Hepatocyte (in vitro differentiated cells): Measurements from ENCODE around the gene GLIPR1. TPM values are rescaled to one million over a fixed set of nuclear protein-coding genes. Genes with fewer than 3 reads are reported as not detected.

Source experiments
- DNase-seq: peaks from one replicate; pipeline ENCODE4 v3.0.0-alpha.2; 2016; ENCODE audit warnings: low spot score
- H2AFZ ChIP-seq: fragments of 200-600 bp; sonication (generic); 2 replicates; pipeline ENCODE4 v1.6.0; 2016; ENCODE audit warnings: antibody characterized with exemption, mild to moderate bottlenecking
- H3K27ac ChIP-seq: fragments of 200-600 bp; sonication (generic); 2 replicates; pipeline ENCODE4 v1.5.1; 2016; ENCODE audit warnings: mild to moderate bottlenecking
- H3K27me3 ChIP-seq: fragments of 200-600 bp; sonication (generic); 2 replicates; pipeline ENCODE4 v1.6.1; 2016
- H3K36me3 ChIP-seq: fragments of 200-600 bp; sonication (generic); replicated peaks from 2 replicates; pipeline ENCODE4 v1.5.1; 2016; ENCODE audit warnings: low read depth; ENCODE audit not compliant: insufficient read depth
- H3K4me1 ChIP-seq: fragments of 200-600 bp; sonication (generic); 2 replicates; pipeline ENCODE4 v1.5.1; 2016; ENCODE audit warnings: mild to moderate bottlenecking, moderate library complexity; ENCODE audit not compliant: insufficient read depth
- H3K4me2 ChIP-seq: fragments of 200-600 bp; sonication (generic); 2 replicates; pipeline ENCODE4 v1.6.0; 2016
- H3K4me3 ChIP-seq: fragments of 200-600 bp; sonication (generic); 2 replicates; pipeline ENCODE4 v1.5.1; 2016; ENCODE audit warnings: mild to moderate bottlenecking
- H3K79me2 ChIP-seq: fragments of 200-600 bp; sonication (generic); 2 replicates; pipeline ENCODE4 v1.6.0; 2017; ENCODE audit warnings: mild to moderate bottlenecking
- H3K9me2 ChIP-seq: fragments of 200-600 bp; sonication (generic); replicated peaks from 2 replicates; pipeline ENCODE4 v1.6.0; 2017; ENCODE audit warnings: mild to moderate bottlenecking; ENCODE audit not compliant: insufficient read depth
- H3K9me3 ChIP-seq: fragments of 200-600 bp; sonication (generic); 2 replicates; pipeline ENCODE4 v1.5.1; 2016; ENCODE audit warnings: low read depth, mild to moderate bottlenecking
- H4K20me1 ChIP-seq: fragments of 200-600 bp; sonication (generic); 2 replicates; pipeline ENCODE4 v1.6.0; 2016; ENCODE audit warnings: mild to moderate bottlenecking; ENCODE audit not compliant: insufficient read depth, poor library complexity, severe bottlenecking
- CTCF ChIP-seq: fragments of 200-600 bp; sonication (generic); IDR thresholded peaks from 2 replicates; pipeline ENCODE4 v1.5.1; 2016; ENCODE audit warnings: antibody characterized with exemption, mild to moderate bottlenecking; ENCODE audit not compliant: poor library complexity
- EZH2 ChIP-seq: fragments of 200-600 bp; sonication (generic); IDR thresholded peaks from 2 replicates; pipeline ENCODE4 v1.6.1; 2016; ENCODE audit warnings: antibody characterized with exemption, mild to moderate bottlenecking, borderline replicate concordance
- EZH2phosphoT487 ChIP-seq: fragments of 200-600 bp; sonication (generic); IDR thresholded peaks from one replicate; pipeline ENCODE4 v1.6.1; 2018; ENCODE audit warnings: antibody characterized with exemption, mild to moderate bottlenecking, low read depth, moderate library complexity; ENCODE audit not compliant: unreplicated experiment, severe bottlenecking
- WGBS: methylation state at CpG from one replicate; pipeline ENCODE4 v1.1.6; 2016; ENCODE audit warnings: low lambda C conversion rate; ENCODE audit errors: missing lambda C conversion rate; 5-methylcytosine and 5-hydroxymethylcytosine counted together
- polyA plus RNA-seq: library from polyadenylated mRNA; unstranded; fragments of >200 nt; fragmentation: Nextera tagmentation; extraction: Ambion mirVana; gene quantifications from 2 replicates; pipeline ENCODE4 v1.2.1, GENCODE V29; 2016
- total RNA-seq: library from RNA; depleted of rRNA; stranded (reverse); fragments of >200 nt; gene quantifications from 2 replicates; pipeline ENCODE4 v1.2.3, GENCODE V29; 2014

Gene GLIPR1
- total and polyA plus RNA-seq, 2 experiments from 2014 or later, result 6.9 to 24.5 TPM

- Histone ChIP-seq H3K36me3 (no peaks in the 10 kb centered on the region), H2AFZ (no peak overlapping the region), H3K4me2 (no peak overlapping the region), H3K4me1 (no peaks in the 10 kb centered on the region), H3K4me3 (no peak overlapping the region), H3K27me3 (no peaks in the 10 kb centered on the region), H3K27ac (no peak overlapping the region), H3K79me2 (no peaks in the 10 kb centered on the region), H4K20me1 (no peaks in the 10 kb centered on the region), H3K9me2 (no peaks in the 10 kb centered on the region), H3K9me3 (no peaks in the 10 kb centered on the region)
- TF ChIP-seq EZH2phosphoT487 (no peak), CTCF (no peak), EZH2 (no peak)
- no peak for DNase-seq
- WGBS, result 78% methylated on average over 7 of the region's 7 CpGs
Observed at GRCh38 chr12:75489613-75490210, 9.2 kb downstream of the GLIPR1 start.

GRCh38 chr12:75491169-75491568 is 10.6 kb downstream of the GLIPR1 start:
- Histone ChIP-seq H3K79me2 (no peaks in the 10 kb centered on the region), H3K9me2 (no peaks in the 10 kb centered on the region), H3K36me3 (no peaks in the 10 kb centered on the region), H3K27ac (no peak overlapping the region), H4K20me1 (no peaks in the 10 kb centered on the region), H3K9me3 (no peaks in the 10 kb centered on the region), H2AFZ (no peak overlapping the region), H3K4me3 (no peak overlapping the region), H3K4me2 (no peak overlapping the region), H3K27me3 (no peaks in the 10 kb centered on the region), H3K4me1 (no peaks in the 10 kb centered on the region)
- DNase-seq, result no peak
- 86% methylated on average over 2 of the region's 2 CpGs for WGBS
- TF ChIP-seq EZH2phosphoT487, result no peak
- TF ChIP-seq EZH2, result no peak
- no peak for TF ChIP-seq CTCF

GRCh38 chr12:75503459-75503858 is 22.9 kb downstream of the GLIPR1 start:
- H2AFZ ChIP-seq, result no peak overlapping the region
- H3K4me3 ChIP-seq, result no peak overlapping the region
- H3K4me1 ChIP-seq, result no peaks in the 10 kb centered on the region
- WGBS, result 67% methylated on average over 3 of the region's 3 CpGs
- no peaks in the 10 kb centered on the region for H4K20me1 ChIP-seq
- H3K79me2 ChIP-seq, result peaks cover 29% of the 10 kb centered on the region
- no peaks in the 10 kb centered on the region for H3K36me3 ChIP-seq
- no peaks in the 10 kb centered on the region for H3K9me2 ChIP-seq
- no peaks in the 10 kb centered on the region for H3K9me3 ChIP-seq
- no peak for DNase-seq
- H3K27me3 ChIP-seq, result no peaks in the 10 kb centered on the region
- TF ChIP-seq CTCF (no peak), EZH2phosphoT487 (no peak), EZH2 (no peak)
- H3K27ac ChIP-seq, result no peak overlapping the region
- no peak overlapping the region for H3K4me2 ChIP-seq
